Uterus (tissue), 2 donors: ENCODE data around the gene TUBA3C.

Experiments used
- POLR2A ChIP-seq, 2 donors: fragments of 450-650 bp; IDR thresholded peaks; one replicate each; pipeline ENCODE4 v1.6.1; 2016; ENCODE audit warnings: antibody characterized with exemption in 2 of 2, mild to moderate bottlenecking in 1 of 2, moderate library complexity in 1 of 2
- TF ChIP-seq, protein P1 (sequence below), 4 experiments: fragments of 200-600 bp in 2 of 4; fragments of 450-650 bp in 2 of 4; sonication (generic) in 2 of 4; IDR thresholded peaks; one replicate each; pipeline ENCODE4 v1.5.1; 2016 to 2019; ENCODE audit warnings: antibody characterized with exemption in 4 of 4, mild to moderate bottlenecking in 2 of 4, moderate library complexity in 1 of 4

DNA sequence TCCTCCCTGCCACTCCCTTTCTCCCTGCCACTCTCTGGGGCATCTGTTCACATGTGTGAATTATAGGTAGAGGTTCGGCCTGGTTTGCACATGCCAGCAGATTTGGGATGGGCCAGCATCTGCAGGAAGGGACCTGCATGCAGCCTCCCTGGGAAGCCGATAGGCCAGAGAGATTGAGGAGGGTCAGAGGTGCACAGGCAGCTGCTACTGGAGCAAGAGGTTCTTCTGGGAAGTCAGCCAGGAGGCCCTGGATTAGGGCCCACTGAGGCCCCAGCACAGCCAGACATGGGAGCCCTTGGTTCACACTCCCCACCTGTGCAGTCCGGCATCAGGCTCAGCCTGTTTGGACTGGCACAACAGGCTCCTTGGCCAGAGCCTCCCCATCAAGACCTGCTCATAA is 12.1 kb downstream of the TUBA3C start:
- TF ChIP-seq, protein P1, sequence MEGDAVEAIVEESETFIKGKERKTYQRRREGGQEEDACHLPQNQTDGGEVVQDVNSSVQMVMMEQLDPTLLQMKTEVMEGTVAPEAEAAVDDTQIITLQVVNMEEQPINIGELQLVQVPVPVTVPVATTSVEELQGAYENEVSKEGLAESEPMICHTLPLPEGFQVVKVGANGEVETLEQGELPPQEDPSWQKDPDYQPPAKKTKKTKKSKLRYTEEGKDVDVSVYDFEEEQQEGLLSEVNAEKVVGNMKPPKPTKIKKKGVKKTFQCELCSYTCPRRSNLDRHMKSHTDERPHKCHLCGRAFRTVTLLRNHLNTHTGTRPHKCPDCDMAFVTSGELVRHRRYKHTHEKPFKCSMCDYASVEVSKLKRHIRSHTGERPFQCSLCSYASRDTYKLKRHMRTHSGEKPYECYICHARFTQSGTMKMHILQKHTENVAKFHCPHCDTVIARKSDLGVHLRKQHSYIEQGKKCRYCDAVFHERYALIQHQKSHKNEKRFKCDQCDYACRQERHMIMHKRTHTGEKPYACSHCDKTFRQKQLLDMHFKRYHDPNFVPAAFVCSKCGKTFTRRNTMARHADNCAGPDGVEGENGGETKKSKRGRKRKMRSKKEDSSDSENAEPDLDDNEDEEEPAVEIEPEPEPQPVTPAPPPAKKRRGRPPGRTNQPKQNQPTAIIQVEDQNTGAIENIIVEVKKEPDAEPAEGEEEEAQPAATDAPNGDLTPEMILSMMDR (IDR thresholded peaks at IDR 0.05), result no peak
- no peak for TF ChIP-seq POLR2A (IDR thresholded peaks at IDR 0.05)
